Body of pancreas (tissue), 4 donors: ENCODE results near the gene WNK2. TPM values are rescaled to one million over a fixed set of nuclear protein-coding genes. Genes with fewer than 3 reads are reported as not detected.
"Not testable (repeated sequence)": the region's sequence is repeated elsewhere in the genome, so short reads cannot be mapped to it uniquely, and the experiment has no call there.

ENCODE experiments used
- ATAC-seq: fragments of 150-250 bp; one replicate; pipeline ENCODE4 v1.9.1; 2016
- DNase-seq, 4 donors: peaks; one replicate each; pipeline ENCODE4 v3.0.0-alpha.2; 2019
- H3K27ac ChIP-seq, 4 donors: fragments of 200-600 bp; sonication (generic); 1 replicate in 3 of 4; 2 replicates in 1 of 4; pipeline versions ENCODE4 v1.5.1 to v1.6.1; 2016 to 2019; ENCODE audit warnings: mild to moderate bottlenecking in 1 of 4, mixed read lengths in 1 of 4, moderate library complexity in 1 of 4
- H3K27me3 ChIP-seq, 2 donors: fragments of 200-600 bp; sonication (generic); one replicate each; pipeline ENCODE4 v1.6.0; 2016; ENCODE audit warnings: mild to moderate bottlenecking in 1 of 2
- H3K36me3 ChIP-seq, 2 donors: fragments of 200-600 bp; sonication (generic); replicated peaks in 1 of 2; 2 replicates each; pipeline ENCODE4 v1.5.1; 2016; ENCODE audit warnings: low read depth in 2 of 2; ENCODE audit not compliant: insufficient read depth in 1 of 2
- H3K4me1 ChIP-seq: fragments of 200-600 bp; sonication (generic); one replicate; pipeline ENCODE4 v1.6.0; 2016
- H3K4me3 ChIP-seq, 2 donors: fragments of 200-600 bp; sonication (generic); 1 replicate in 1 of 2; 2 replicates in 1 of 2; pipeline ENCODE4 v1.5.1; 2016 to 2019
- H3K9me3 ChIP-seq, 3 donors: fragments of 200-600 bp; sonication (generic); 1 replicate in 2 of 3; 2 replicates in 1 of 3; pipeline ENCODE4 v1.5.1; 2016
- CTCF ChIP-seq, 7 experiments: fragments of 450-650 bp in 4 of 7; fragments of 200-600 bp in 3 of 7; sonication (generic) in 3 of 7; IDR thresholded peaks; one replicate each; pipeline ENCODE4 v1.5.1; 2016 to 2019; ENCODE audit warnings: antibody characterized with exemption in 7 of 7
- POLR2A ChIP-seq, 3 donors: fragments of 450-650 bp; IDR thresholded peaks; one replicate each; pipeline ENCODE4 v1.6.1; 2016; ENCODE audit warnings: antibody characterized with exemption in 3 of 3, mild to moderate bottlenecking in 2 of 3
- WGBS, 2 donors: methylation state at CpG; one replicate each; pipeline ENCODE4 v1.1.5; 2017; 5-methylcytosine and 5-hydroxymethylcytosine counted together
- intact Hi-C: fragments of 100-400 bp; cut with DNase I; formaldehyde crosslinking; loops from one replicate; pipeline ENCODE4 v1.15.1; 2023
- total RNA-seq, 2 donors: library from RNA; depleted of rRNA; stranded (reverse); fragments of >200 nt; gene quantifications; one replicate each; pipeline ENCODE4 v1.1.0, GENCODE V29; 2016

Gene WNK2
- total RNA-seq, 2 donors from 2014 or later: 85.4 to 173 TPM

- Histone ChIP-seq H3K27ac (no peak overlapping the region), H3K4me1 (no peaks in the 10 kb centered on the region), H3K27me3 (no peaks in the 10 kb centered on the region), H3K4me3 (no peak overlapping the region), H3K36me3 (no peaks in the 10 kb centered on the region), H3K9me3 (no peaks in the 10 kb centered on the region)
- ATAC-seq: no peak
- TF ChIP-seq CTCF (IDR thresholded peaks at IDR 0.05) (no peak), POLR2A (IDR thresholded peaks at IDR 0.05) (no peak)
- intact Hi-C loops: no loop called here
- DNase-seq: no peak
- WGBS, 2 donors: 66 to 79% methylated on average over 4 of the region's 4 CpGs
Measured at GRCh38 chr9:93332317-93332716, 148.4 kb downstream of the WNK2 start.

GRCh38 chr9:93336720-93337119, 152.8 kb downstream of the WNK2 start:
- Histone ChIP-seq H3K4me1 (no peaks in the 10 kb centered on the region), H3K9me3 (peaks cover 0 to 8% (median 0%) of the 10 kb centered on the region in 3 donors), H3K27ac (no peak overlapping the region), H3K4me3 (no peak overlapping the region), H3K27me3 (no peaks in the 10 kb centered on the region), H3K36me3 (no peaks in the 10 kb centered on the region)
- DNase-seq: no peak
- TF ChIP-seq POLR2A (IDR thresholded peaks at IDR 0.05) (no peak), CTCF (IDR thresholded peaks at IDR 0.05) (no peak)
- intact Hi-C loops: no loop called here
- WGBS, 2 donors: 76 to 89% methylated on average over 7 of the region's 7 CpGs
- ATAC-seq: no peak

GRCh38 chr9:93338196-93338595, 154.3 kb downstream of the WNK2 start:
- H3K27ac ChIP-seq, H3K4me1 ChIP-seq, H3K36me3 ChIP-seq, H3K27me3 ChIP-seq, H3K9me3 ChIP-seq, H3K4me3 ChIP-seq, ATAC-seq, intact Hi-C loops, DNase-seq: not testable (repeated sequence)
- WGBS, 2 donors: 63 to 73% methylated on average over 1 of the region's 1 CpG

- Histone ChIP-seq H3K4me1 (no peaks in the 10 kb centered on the region), H3K27ac (no peak overlapping the region), H3K36me3 (no peaks in the 10 kb centered on the region), H3K4me3 (no peak overlapping the region), H3K9me3 (peaks cover 0 to 8% (median 0%) of the 10 kb centered on the region in 3 donors), H3K27me3 (no peaks in the 10 kb centered on the region)
- intact Hi-C loops: no loop called here
- WGBS, 2 donors: 92 to 93% methylated on average over 6 of the region's 6 CpGs
- TF ChIP-seq POLR2A (IDR thresholded peaks at IDR 0.05) (no peak), CTCF (IDR thresholded peaks at IDR 0.05) (no peak)
- ATAC-seq (no peak), DNase-seq (no peak)
Measured at GRCh38 chr9:93340091-93340490, 156.2 kb downstream of the WNK2 start.

GRCh38 chr9:93341820-93342219, 157.9 kb downstream of the WNK2 start:
- 74 to 82% methylated on average over 5 of the region's 5 CpGs for WGBS, 2 donors
- intact Hi-C loops, H3K27ac ChIP-seq, DNase-seq, H3K9me3 ChIP-seq, H3K36me3 ChIP-seq, H3K27me3 ChIP-seq, H3K4me3 ChIP-seq, ATAC-seq: not testable (repeated sequence)
- peaks cover 11% of the 10 kb centered on the region for H3K4me1 ChIP-seq

- H3K9me3 ChIP-seq, ATAC-seq, H3K36me3 ChIP-seq, H3K27ac ChIP-seq, H3K4me3 ChIP-seq, intact Hi-C loops, DNase-seq, H3K27me3 ChIP-seq: not testable (repeated sequence)
- 81 to 86% methylated on average over 11 of the region's 11 CpGs for WGBS, 2 donors
- H3K4me1 ChIP-seq: peaks cover 11% of the 10 kb centered on the region
Measured at GRCh38 chr9:93342428-93342827, 158.5 kb downstream of the WNK2 start.
